ENCODE measurements around the gene NADK. TPM values are rescaled to one million over a fixed set of nuclear protein-coding genes. Genes with fewer than 3 reads are reported as not detected.
A peak's percentile ranks its signal among the peaks of the same experiment; 100 is the strongest.
"Not testable (repeated sequence)": the region's sequence is repeated elsewhere in the genome, so short reads cannot be mapped to it uniquely, and the experiment has no call there.

The NADK gene
- total RNA-seq, 1 donor: 25.9 TPM

DNA sequence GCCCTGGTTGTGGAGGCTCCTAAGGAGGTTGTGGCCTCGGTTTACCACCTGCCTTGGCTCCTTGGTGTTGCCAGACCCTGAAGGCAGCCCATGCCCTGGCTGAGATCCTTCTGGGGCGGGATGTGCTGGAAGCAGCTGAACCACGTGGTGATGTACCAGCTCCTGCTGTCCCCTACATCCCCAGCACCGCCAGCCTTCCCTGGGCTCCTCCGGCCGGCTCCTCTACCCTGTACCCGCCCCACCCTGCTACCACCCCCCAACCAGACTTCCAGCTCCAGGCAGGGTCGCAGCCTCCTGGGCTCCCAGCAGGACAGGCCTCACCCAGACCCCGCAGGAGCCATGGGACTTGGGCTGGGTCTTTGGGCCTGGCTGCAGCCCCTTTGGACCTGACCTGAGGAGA is 28.3 kb downstream of the NADK start:
- DNase-seq (ENCODE audit: low read depth in 2 of 3, low spot score in 2 of 3): not testable (repeated sequence)

- no peak for DNase-seq (ENCODE audit: low read depth in 2 of 3, low spot score in 2 of 3)
Measured at GRCh38 chr1:1748686-1749321, 29.5 kb downstream of the NADK start.

GRCh38 chr1:1746566-1746909 is 31.7 kb downstream of the NADK start:
- not testable (repeated sequence) for DNase-seq (ENCODE audit: low read depth in 2 of 3, low spot score in 2 of 3)

- DNase-seq (ENCODE audit: low read depth in 2 of 3, low spot score in 2 of 3): peak; percentile 62 to 79 (median 65)
Measured at GRCh38 chr1:1745651-1746565, 32.4 kb downstream of the NADK start.

DNA sequence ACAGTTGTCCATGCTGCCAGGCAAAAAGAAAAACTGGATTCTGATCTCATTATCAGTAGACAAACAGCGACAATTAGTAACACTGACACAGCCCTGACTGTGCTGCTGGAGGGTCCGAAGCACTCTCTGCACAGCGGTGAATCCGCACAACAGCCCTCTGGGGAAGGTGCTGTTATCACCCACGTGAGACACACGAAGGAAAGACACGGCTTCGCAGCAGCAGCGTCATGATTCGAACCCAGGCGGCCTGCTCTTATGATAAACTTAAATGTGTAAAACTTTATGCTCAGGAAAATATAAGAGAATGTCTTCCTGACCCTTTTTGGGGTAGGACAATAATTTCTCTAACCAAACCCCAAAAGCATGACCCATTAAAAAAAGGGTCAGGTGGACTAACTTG is 35.7 kb downstream of the NADK start:
- not testable (repeated sequence) for DNase-seq (ENCODE audit: low read depth in 2 of 3, low spot score in 2 of 3)

- not testable (repeated sequence) for DNase-seq (ENCODE audit: low read depth in 2 of 3, low spot score in 2 of 3)
Measured at GRCh38 chr1:1741013-1741412, 37.3 kb downstream of the NADK start.

GRCh38 chr1:1738799-1739337 is 39.4 kb downstream of the NADK start:
- DNase-seq (ENCODE audit: low read depth in 2 of 3, low spot score in 2 of 3): not testable (repeated sequence)

- not testable (repeated sequence) for DNase-seq (ENCODE audit: low read depth in 2 of 3, low spot score in 2 of 3)
Measured at GRCh38 chr1:1737675-1738590, 40.3 kb downstream of the NADK start.

DNA sequence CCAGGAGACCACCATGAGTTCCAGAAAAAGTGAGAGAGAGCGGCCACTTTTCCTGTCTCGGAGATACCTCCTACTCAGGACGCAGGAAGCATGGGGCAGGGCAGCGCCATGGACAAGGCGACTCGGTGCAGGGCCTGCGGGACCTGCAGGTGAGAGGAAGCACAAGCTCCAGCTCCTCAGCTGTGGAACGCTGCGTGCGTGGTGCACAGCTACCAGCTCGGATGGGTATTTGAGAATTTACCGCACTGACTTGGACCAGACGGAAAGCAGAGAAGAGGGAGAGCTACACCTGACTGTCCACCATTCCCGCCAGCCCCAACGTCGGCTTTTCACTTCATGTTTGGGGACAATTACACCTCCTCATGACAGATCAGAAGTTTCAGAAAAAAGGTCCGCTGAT is 45.9 kb downstream of the NADK start:
- DNase-seq (ENCODE audit: low read depth in 2 of 3, low spot score in 2 of 3): no peak

- DNase-seq (ENCODE audit: low read depth in 2 of 3, low spot score in 2 of 3): no peak
Measured at GRCh38 chr1:1730870-1731269, 47.4 kb downstream of the NADK start.

DNA sequence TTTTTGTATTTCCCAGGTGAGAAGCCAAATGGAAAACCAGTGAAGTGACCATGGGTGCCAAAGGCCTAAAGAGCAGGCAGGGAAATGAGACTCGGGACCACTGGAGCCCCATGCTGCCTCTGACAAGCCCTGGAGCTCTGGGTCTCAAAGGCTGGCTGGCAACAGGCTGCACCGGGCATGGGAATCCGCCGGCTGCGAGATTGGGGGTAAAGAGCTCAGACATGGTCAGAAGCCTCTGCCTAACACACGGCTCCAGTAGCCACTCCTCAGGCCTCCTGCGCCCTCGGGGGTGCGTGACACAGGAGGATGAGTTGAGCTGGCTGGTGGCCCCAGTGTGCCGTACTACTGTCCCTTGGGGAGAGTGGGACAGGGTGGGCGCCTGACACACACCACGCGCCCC is 48.0 kb downstream of the NADK start:
- DNase-seq (ENCODE audit: low read depth in 2 of 3, low spot score in 2 of 3): not testable (repeated sequence)

- not testable (repeated sequence) for DNase-seq (ENCODE audit: low read depth in 2 of 3, low spot score in 2 of 3)
Measured at GRCh38 chr1:1729116-1729816, 49.0 kb downstream of the NADK start.

- not testable (repeated sequence) for DNase-seq (ENCODE audit: low read depth in 2 of 3, low spot score in 2 of 3)
Measured at GRCh38 chr1:1728308-1729005, 49.8 kb downstream of the NADK start.

DNA sequence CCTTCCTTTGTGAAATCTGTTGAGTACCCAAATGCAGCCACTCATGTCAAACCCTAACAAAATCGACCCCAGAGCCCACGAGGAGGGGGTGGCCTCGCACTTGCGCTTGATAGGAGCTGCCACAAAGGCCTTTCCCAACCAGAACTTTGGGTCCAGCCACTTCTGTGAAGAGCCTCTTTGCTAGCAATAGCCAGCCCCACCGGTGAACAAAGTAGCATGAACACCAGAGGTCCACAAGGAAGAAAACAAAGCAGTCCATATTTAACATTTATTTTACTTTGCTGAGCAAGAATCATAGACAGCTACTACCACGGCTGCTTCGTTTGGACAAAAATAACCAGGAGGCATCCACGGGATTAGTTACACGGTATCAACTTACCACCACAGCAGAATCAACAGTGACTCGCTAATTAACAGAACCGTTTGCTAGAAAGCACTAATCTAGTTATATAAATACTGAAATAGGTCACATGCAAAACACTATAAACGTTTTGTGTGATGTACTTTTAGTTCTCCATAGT is 51.1 kb downstream of the NADK start:
- not testable (repeated sequence) for DNase-seq (ENCODE audit: low read depth in 2 of 3, low spot score in 2 of 3)

DNA sequence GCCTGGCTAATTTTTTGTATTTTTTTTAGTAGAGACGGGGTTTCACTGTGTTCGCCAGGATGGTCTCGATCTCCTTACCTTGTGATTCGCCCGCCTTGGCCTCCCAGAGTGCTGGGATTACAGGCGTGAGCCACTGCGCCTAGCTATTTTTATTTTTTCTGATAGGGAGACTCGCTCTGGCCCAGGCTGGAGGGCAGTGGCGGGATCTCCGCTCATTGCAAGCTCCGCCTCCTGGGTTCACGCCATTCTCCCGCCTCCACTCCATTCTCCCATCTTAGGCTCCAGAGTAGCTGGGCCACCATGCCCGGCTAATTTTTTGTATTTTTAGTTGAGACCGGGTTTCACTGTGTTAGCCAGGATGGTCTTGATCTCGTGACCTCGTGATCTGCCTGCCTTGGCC is 52.2 kb downstream of the NADK start:
- not testable (repeated sequence) for DNase-seq (ENCODE audit: low read depth in 2 of 3, low spot score in 2 of 3)

GRCh38 chr1:1724035-1724864 is 54.0 kb downstream of the NADK start, which contains the start of gene CDK11A:
CDK11A (minus strand) TSS chr1:1724357; CDS start chr1:1722818, 1,539 bp downstream.
- peak; percentile 96 to 100 (median 99) for DNase-seq (ENCODE audit: low read depth in 2 of 3, low spot score in 2 of 3)

GRCh38 chr1:1721201-1721600 is 57.1 kb downstream of the NADK start:
- DNase-seq (ENCODE audit: low read depth in 2 of 3, low spot score in 2 of 3): no peak

Measured in hematopoietic multipotent progenitor cell (in vitro differentiated cells).